Measurements from ENCODE around the gene RPE65. TPM values are rescaled to one million over a fixed set of nuclear protein-coding genes. Genes with fewer than 3 reads are reported as not detected.

Gene RPE65
- total and polyA plus RNA-seq, 2 of the 8 experiments (the other 6 are each of a cell fraction or from before 2014, with no cell fraction given), result not detected

GRCh38 chr1:68383092-68383491 is 66.7 kb downstream of the RPE65 start:
- no peaks in the 10 kb centered on the region for H3K79me1 ChIP-seq (ENCODE audit: low read depth, low read length)
- DNase-seq (ENCODE audit: low read depth in 1 of 2, low spot score in 2 of 2) (no peak), FAIRE-seq (no peak)
- H2AFZ ChIP-seq (ENCODE audit: low read length), result no peak overlapping the region
- no peak overlapping the region for H3K23ac ChIP-seq (ENCODE audit: insufficient read length)
- no peaks in the 10 kb centered on the region for H3K27me3 ChIP-seq (replicated peaks in 1 of 4; ENCODE audit: control insufficient read depth in 3 of 4, extremely low read depth in 1 of 4, insufficient read depth in 3 of 4, low read length in 3 of 4)
- 94% methylated on average over 2 of the region's 2 CpGs; no CpG with 5 or more reads in 1 of the 2 experiments for WGBS, 2 experiments (ENCODE audit: extremely low coverage in 1 of 2, insufficient coverage in 1 of 2, insufficient read length in 1 of 2, insufficient replicate concordance in 2 of 2, low coverage in 1 of 2, low lambda C conversion rate in 2 of 2, missing lambda C conversion rate in 1 of 2)
- no peak overlapping the region for H2BK15ac ChIP-seq (ENCODE audit: low read length)
- H2AK5ac ChIP-seq (ENCODE audit: low read depth, low read length), result no peak overlapping the region
- H3K4ac ChIP-seq (replicated peaks; ENCODE audit: insufficient read length, low read depth, low read length), result no peak overlapping the region
- peaks cover 0 to 3% of the 10 kb centered on the region in 2 experiments; a peak in 1 of 4 replicates for H3K9me3 ChIP-seq (ENCODE audit: insufficient read depth in 2 of 2, low read depth in 1 of 2, low read length in 1 of 2)
- no peak overlapping the region for H2BK12ac ChIP-seq (ENCODE audit: low read depth, low read length)
- H4K5ac ChIP-seq (ENCODE audit: insufficient read length, low read depth, low read length), result no peak overlapping the region
- TF ChIP-seq CTCF (IDR thresholded peaks at IDR 0.05; ENCODE audit: control extremely low read depth in 1 of 3, insufficient read depth in 1 of 3, low read depth in 1 of 3, low read length in 3 of 3), result peak in 1 of 3 experiments; percentile 17; a peak in 1 of 4 replicates
- TF ChIP-seq ZNF274 (IDR thresholded peaks at IDR 0.05; ENCODE audit: borderline replicate concordance, extremely low read depth, low read length), result no peak
- no peaks in the 10 kb centered on the region for H3K79me2 ChIP-seq (ENCODE audit: control insufficient read depth in 1 of 2, insufficient read depth in 2 of 2, low read length in 2 of 2)
- no peaks in the 10 kb centered on the region for H4K20me1 ChIP-seq (replicated peaks in 1 of 2; ENCODE audit: control insufficient read depth in 1 of 2, insufficient read depth in 2 of 2, low read length in 2 of 2)
- CTCF ChIA-PET (ENCODE audit: partially characterized antibody), result interaction anchor here (1.7 kb wide), 1 partner anchor 59 kb away, joined by 7 read pairs; no protein-coding TSS in a partner anchor
- no peak overlapping the region for H2BK5ac ChIP-seq (ENCODE audit: low read depth, low read length)
- H3K14ac ChIP-seq (ENCODE audit: insufficient read length), result no peak overlapping the region
- H2BK120ac ChIP-seq (replicated peaks; ENCODE audit: low read depth, low read length), result no peak overlapping the region
- no peak overlapping the region for H3K27ac ChIP-seq (ENCODE audit: low read depth, low read length)
- H3K23me2 ChIP-seq (ENCODE audit: low read depth, low read length), result no peaks in the 10 kb centered on the region
- no peak overlapping the region for H3K4me3 ChIP-seq (ENCODE audit: extremely low read depth in 1 of 4, insufficient read depth in 2 of 4, low read depth in 3 of 4, low read length in 4 of 4)
- no peak overlapping the region for H3K18ac ChIP-seq (ENCODE audit: extremely low read depth, low read length)
- no peak overlapping the region for H3K9ac ChIP-seq (replicated peaks in 1 of 4; ENCODE audit: extremely low read depth in 1 of 4, low read depth in 3 of 4, low read length in 3 of 4)
- no peak overlapping the region for H4K8ac ChIP-seq (ENCODE audit: extremely low read depth, insufficient read depth, low read length)
- H4K91ac ChIP-seq (replicated peaks; ENCODE audit: insufficient read length, low read length), result no peak overlapping the region
- no peak overlapping the region for H2BK20ac ChIP-seq (ENCODE audit: low read length)
- no peak overlapping the region for H3K56ac ChIP-seq (replicated peaks; ENCODE audit: insufficient read length, low read depth, low read length)
- POLR2A ChIA-PET (ENCODE audit: partially characterized antibody), result no interaction called here
- H3K4me1 ChIP-seq (replicated peaks in 1 of 4; ENCODE audit: control insufficient read depth in 3 of 4, insufficient read depth in 4 of 4, low read length in 3 of 4), result no peaks in the 10 kb centered on the region
- no peaks in the 10 kb centered on the region for H3K36me3 ChIP-seq (ENCODE audit: control insufficient read depth in 2 of 4, insufficient read depth in 4 of 4, low read length in 3 of 4)
- H3K4me2 ChIP-seq (ENCODE audit: insufficient read depth in 1 of 2, low read depth in 2 of 2, low read length in 2 of 2), result no peak overlapping the region

Measured in H1 (cell line).